PC-9 (cell line): ENCODE results near the gene EHMT1. TPM values are rescaled to one million over a fixed set of nuclear protein-coding genes. Genes with fewer than 3 reads are reported as not detected.

ENCODE experiments used
- BruUV-seq: library from RNA; stranded (reverse); fragments of 400-500 nt; replicated peaks from 2 replicates; lab custom pipeline; 2021; lab: Mats Ljungman, UMichigan
- CTCF ChIA-PET: fragments of 300-600 bp; sonication (Branson Sonifier 250); formaldehyde crosslinking; loops from one replicate; lab custom pipeline; 2022; ENCODE audit warnings: antibody characterized with exemption; lab: Charles Lee
- POLR2A ChIA-PET: fragments of 300-600 bp; sonication (Branson Sonifier 250); formaldehyde crosslinking; loops from one replicate; lab custom pipeline; 2022; ENCODE audit warnings: antibody characterized with exemption; ENCODE audit not compliant: unreplicated experiment; lab: Charles Lee
- DNase-seq, 2 experiments: peaks; one replicate each; pipeline versions ENCODE4 v3.0.0 to v3.0.0-alpha.2; 2015 to 2022; ENCODE audit warnings: mixed read lengths in 1 of 2
- H2AFZ ChIP-seq: fragments of 200-600 bp; sonication (generic); 2 replicates; pipeline ENCODE4 v1.8.1; 2017; ENCODE audit warnings: antibody characterized with exemption
- H3F3A ChIP-seq: fragments of 200-600 bp; sonication (generic); 2 replicates; pipeline ENCODE4 v1.8.1; 2017; ENCODE audit warnings: antibody characterized with exemption, mild to moderate bottlenecking, low read depth; ENCODE audit not compliant: insufficient read depth
- H3K27ac ChIP-seq: fragments of 200-600 bp; sonication (generic); 2 replicates; pipeline ENCODE4 v1.6.1; 2016; ENCODE audit warnings: mixed run types
- H3K27me3 ChIP-seq: fragments of 200-600 bp; sonication (generic); 2 replicates; pipeline ENCODE4 v1.6.1; 2016; ENCODE audit warnings: low read depth, mixed run types; ENCODE audit not compliant: insufficient read depth
- H3K36me3 ChIP-seq: fragments of 200-600 bp; sonication (generic); 2 replicates; pipeline ENCODE4 v1.6.1; 2016; ENCODE audit warnings: low read depth, mixed run types
- H3K4me1 ChIP-seq: fragments of 200-600 bp; sonication (generic); replicated peaks from 2 replicates; pipeline ENCODE4 v1.6.1; 2016; ENCODE audit warnings: mixed run types; ENCODE audit not compliant: insufficient read depth
- H3K4me2 ChIP-seq: fragments of 200-600 bp; sonication (generic); 2 replicates; pipeline ENCODE4 v1.6.1; 2017; ENCODE audit warnings: mixed run types
- H3K4me3 ChIP-seq: fragments of 200-600 bp; sonication (generic); 2 replicates; pipeline ENCODE4 v1.6.1; 2016; ENCODE audit warnings: mixed run types
- H3K79me2 ChIP-seq: fragments of 200-600 bp; sonication (generic); 2 replicates; pipeline ENCODE4 v1.6.1; 2017; ENCODE audit warnings: low read depth, mixed run types
- H3K9me2 ChIP-seq: fragments of 200-600 bp; sonication (generic); 2 replicates; pipeline ENCODE4 v1.8.1; 2017; ENCODE audit warnings: mild to moderate bottlenecking; ENCODE audit not compliant: insufficient read depth
- H3K9me3 ChIP-seq: fragments of 200-600 bp; sonication (generic); 2 replicates; pipeline ENCODE4 v1.8.1; 2016; ENCODE audit warnings: low read depth; ENCODE audit not compliant: insufficient read depth
- H4K20me1 ChIP-seq: fragments of 200-600 bp; sonication (generic); 2 replicates; pipeline ENCODE4 v1.8.1; 2017; ENCODE audit not compliant: insufficient read depth
- CTCF ChIP-seq: fragments of 200-600 bp; sonication (generic); conservative IDR thresholded peaks from 2 replicates; pipeline ENCODE4 v1.6.1; 2017; ENCODE audit warnings: mixed run types, antibody characterized with exemption, mild to moderate bottlenecking, moderate library complexity
- EZH2 ChIP-seq: fragments of 200-600 bp; sonication (generic); IDR thresholded peaks from 2 replicates; pipeline ENCODE4 v1.8.0; 2017; ENCODE audit warnings: antibody characterized with exemption, low read depth
- intact Hi-C: fragments of 100-400 bp; cut with micrococcal nuclease; formaldehyde crosslinking; loops from one replicate; pipeline ENCODE4 v1.10.0; 2022; ENCODE audit not compliant: unreplicated experiment
- total RNA-seq: library from RNA; stranded (reverse); gene quantifications from 2 replicates; pipeline ENCODE4 v1.2.3, GENCODE V29; 2021

EHMT1 gene
- total RNA-seq, 1 experiment from 2014 or later = 116 TPM

GRCh38 chr9:137645211-137645610 is 26.4 kb downstream of the EHMT1 start:
- H3K4me3 ChIP-seq = no peak overlapping the region
- no peaks in the 10 kb centered on the region for H3K9me3 ChIP-seq
- BruUV-seq = no TSS peak
- H4K20me1 ChIP-seq = peaks cover 71% of the 10 kb centered on the region
- no peaks in the 10 kb centered on the region for H3K36me3 ChIP-seq
- no peaks in the 10 kb centered on the region for H3F3A ChIP-seq
- CTCF ChIA-PET = no interaction called here
- no peak for DNase-seq
- H3K79me2 ChIP-seq = peaks cover 85% of the 10 kb centered on the region
- no peaks in the 10 kb centered on the region for H3K4me1 ChIP-seq
- no peak overlapping the region for H3K27ac ChIP-seq
- H3K4me2 ChIP-seq = no peak overlapping the region
- H2AFZ ChIP-seq = no peak overlapping the region
- intact Hi-C loops = no loop called here
- H3K9me2 ChIP-seq = no peaks in the 10 kb centered on the region
- H3K27me3 ChIP-seq = no peaks in the 10 kb centered on the region
- TF ChIP-seq CTCF = no peak
- no peak for TF ChIP-seq EZH2
- POLR2A ChIA-PET = no interaction called here

- ChIA-PET POLR2A (no interaction called here), CTCF (no interaction called here)
- DNase-seq = no peak
- no peak for TF ChIP-seq CTCF
- TF ChIP-seq EZH2 = no peak
- intact Hi-C loops = no loop called here
- H3F3A ChIP-seq = no peaks in the 10 kb centered on the region
- H3K36me3 ChIP-seq = no peaks in the 10 kb centered on the region
- no peak overlapping the region for H3K4me2 ChIP-seq
- H3K4me1 ChIP-seq = no peaks in the 10 kb centered on the region
- no peak overlapping the region for H3K4me3 ChIP-seq
- peaks cover 62% of the 10 kb centered on the region for H4K20me1 ChIP-seq
- no peak overlapping the region for H2AFZ ChIP-seq
- H3K79me2 ChIP-seq = peaks cover 73% of the 10 kb centered on the region
- no peaks in the 10 kb centered on the region for H3K9me3 ChIP-seq
- no peaks in the 10 kb centered on the region for H3K9me2 ChIP-seq
- H3K27me3 ChIP-seq = no peaks in the 10 kb centered on the region
- no TSS peak for BruUV-seq
- no peak overlapping the region for H3K27ac ChIP-seq
Measured at GRCh38 chr9:137646341-137646740, 27.5 kb downstream of the EHMT1 start.

GRCh38 chr9:137647096-137647714 is 28.4 kb downstream of the EHMT1 start:
- no peaks in the 10 kb centered on the region for H3K4me1 ChIP-seq
- no peak for TF ChIP-seq EZH2
- TF ChIP-seq CTCF = no peak
- CTCF ChIA-PET = no interaction called here

More at GRCh38 chr9:137647096-137647714, 28.4 kb downstream of the EHMT1 start:
- intact Hi-C loops = no loop called here
- Histone ChIP-seq H3K36me3 (no peaks in the 10 kb centered on the region; the same call in 1 of the 2 replicates), H3K9me2 (no peaks in the 10 kb centered on the region), H3K27ac (no peak overlapping the region), H2AFZ (no peak overlapping the region), H3K4me2 (no peak overlapping the region), H4K20me1 (peaks cover 57% of the 10 kb centered on the region), H3K4me3 (no peak overlapping the region), H3F3A (no peaks in the 10 kb centered on the region), H3K79me2 (peaks cover 68% of the 10 kb centered on the region), H3K27me3 (no peaks in the 10 kb centered on the region), H3K9me3 (no peaks in the 10 kb centered on the region)
- BruUV-seq = no TSS peak
- POLR2A ChIA-PET = no interaction called here
- DNase-seq = no peak
